PC-9 (cell line): ENCODE measurements around the gene UBE2M.
"Not testable (repeated sequence)": the region's sequence is repeated elsewhere in the genome, so short reads cannot be mapped to it uniquely, and the experiment has no call there.

Source experiments
- EZH2 ChIP-seq: fragments of 200-600 bp; sonication (generic); IDR thresholded peaks from 2 replicates; pipeline ENCODE4 v1.8.0; 2017; ENCODE audit warnings: antibody characterized with exemption, low read depth
- TF ChIP-seq, protein P1 (sequence below): fragments of 200-600 bp; sonication (generic); conservative IDR thresholded peaks from 2 replicates; pipeline ENCODE4 v1.6.1; 2017; ENCODE audit warnings: mixed run types, antibody characterized with exemption, mild to moderate bottlenecking, moderate library complexity

GRCh38 chr19:58606251-58606896, 48.0 kb upstream of the UBE2M start:
- TF ChIP-seq, protein P1, sequence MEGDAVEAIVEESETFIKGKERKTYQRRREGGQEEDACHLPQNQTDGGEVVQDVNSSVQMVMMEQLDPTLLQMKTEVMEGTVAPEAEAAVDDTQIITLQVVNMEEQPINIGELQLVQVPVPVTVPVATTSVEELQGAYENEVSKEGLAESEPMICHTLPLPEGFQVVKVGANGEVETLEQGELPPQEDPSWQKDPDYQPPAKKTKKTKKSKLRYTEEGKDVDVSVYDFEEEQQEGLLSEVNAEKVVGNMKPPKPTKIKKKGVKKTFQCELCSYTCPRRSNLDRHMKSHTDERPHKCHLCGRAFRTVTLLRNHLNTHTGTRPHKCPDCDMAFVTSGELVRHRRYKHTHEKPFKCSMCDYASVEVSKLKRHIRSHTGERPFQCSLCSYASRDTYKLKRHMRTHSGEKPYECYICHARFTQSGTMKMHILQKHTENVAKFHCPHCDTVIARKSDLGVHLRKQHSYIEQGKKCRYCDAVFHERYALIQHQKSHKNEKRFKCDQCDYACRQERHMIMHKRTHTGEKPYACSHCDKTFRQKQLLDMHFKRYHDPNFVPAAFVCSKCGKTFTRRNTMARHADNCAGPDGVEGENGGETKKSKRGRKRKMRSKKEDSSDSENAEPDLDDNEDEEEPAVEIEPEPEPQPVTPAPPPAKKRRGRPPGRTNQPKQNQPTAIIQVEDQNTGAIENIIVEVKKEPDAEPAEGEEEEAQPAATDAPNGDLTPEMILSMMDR, result not testable (repeated sequence)
- not testable (repeated sequence) for TF ChIP-seq EZH2
